GM21737 (cell line): Measurements from ENCODE around the gene FAM25G.
"Not testable (repeated sequence)": the region's sequence is repeated elsewhere in the genome, so short reads cannot be mapped to it uniquely, and the experiment has no call there.

Experiments
- ATAC-seq: cut with Tn5 transposase; IDR thresholded peaks from one replicate; pipeline ENCODE4 v1.9.1; 2021; ENCODE audit warnings: mild to moderate bottlenecking, moderate library complexity; ENCODE audit not compliant: unreplicated experiment

FAM25G gene

DNA sequence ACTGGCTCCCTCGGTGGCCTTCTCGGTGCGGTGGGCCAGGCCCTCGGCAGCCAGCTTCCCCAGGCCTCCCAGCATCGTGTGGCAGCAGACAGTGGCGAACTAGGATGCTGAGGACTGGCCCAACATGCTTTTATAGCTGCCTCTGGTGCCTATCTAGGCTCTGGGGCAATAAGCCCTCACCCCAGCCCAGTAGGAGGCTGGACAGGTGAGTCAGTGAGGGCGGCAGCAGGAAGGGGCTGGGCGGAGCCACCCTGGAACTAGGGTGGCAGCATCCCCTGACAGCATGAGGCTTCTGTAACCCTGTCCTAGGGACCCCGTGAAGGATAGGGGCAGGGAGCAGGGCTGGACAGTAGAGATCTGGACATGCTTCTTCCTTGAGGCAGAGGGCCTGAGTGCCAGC, at the start of gene FAM25G:
Gene FAM25G, minus strand, starts transcription at position 101 of the 400 bp plus-strand sequence. Its CDS starts 26 bp downstream, at position 75.
- not testable (repeated sequence) for ATAC-seq

DNA sequence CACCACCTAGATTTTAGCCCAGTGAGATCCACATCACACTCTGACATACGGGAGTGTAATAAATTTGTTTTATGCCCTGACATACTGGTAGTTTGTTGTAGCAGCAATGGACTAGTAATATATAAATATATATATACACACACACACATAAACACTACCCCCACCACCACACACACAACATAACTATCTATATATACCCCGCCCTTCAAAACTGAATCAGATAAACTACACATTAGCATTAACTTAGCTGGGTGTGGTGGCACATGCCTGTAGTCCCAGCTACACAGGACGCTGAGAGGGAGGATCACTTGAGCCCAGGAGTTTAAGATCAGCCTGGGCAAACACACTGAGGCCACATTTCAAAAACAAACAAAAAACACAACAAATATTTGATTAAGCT, 44.9 kb upstream of the FAM25G start:
- not testable (repeated sequence) for ATAC-seq

DNA sequence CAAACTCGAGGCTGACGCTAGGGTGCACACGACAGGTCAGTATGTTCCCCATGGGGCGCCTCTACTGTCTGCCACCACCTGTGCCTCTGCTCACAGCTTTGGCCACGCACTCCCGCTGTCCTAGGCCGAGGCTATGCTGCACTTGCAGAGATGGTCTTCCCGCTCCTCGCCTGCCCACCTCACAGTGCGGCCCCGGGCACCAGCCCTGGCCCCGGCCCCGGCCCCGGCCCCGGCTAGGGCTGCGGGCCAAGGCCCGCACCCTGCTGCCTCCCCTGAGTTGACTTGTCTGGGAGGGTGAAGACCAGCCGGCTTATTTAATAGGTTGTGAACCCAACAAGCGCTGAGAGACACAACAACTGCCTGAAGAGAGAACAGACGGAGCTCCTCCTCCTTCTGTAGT, 32.0 kb upstream of the FAM25G start, which contains the start of gene AGAP9:
Gene AGAP9, minus strand, starts transcription at position 164 of the 400 bp plus-strand sequence. Its CDS starts 112 bp downstream, at position 52.
- not testable (repeated sequence) for ATAC-seq

DNA sequence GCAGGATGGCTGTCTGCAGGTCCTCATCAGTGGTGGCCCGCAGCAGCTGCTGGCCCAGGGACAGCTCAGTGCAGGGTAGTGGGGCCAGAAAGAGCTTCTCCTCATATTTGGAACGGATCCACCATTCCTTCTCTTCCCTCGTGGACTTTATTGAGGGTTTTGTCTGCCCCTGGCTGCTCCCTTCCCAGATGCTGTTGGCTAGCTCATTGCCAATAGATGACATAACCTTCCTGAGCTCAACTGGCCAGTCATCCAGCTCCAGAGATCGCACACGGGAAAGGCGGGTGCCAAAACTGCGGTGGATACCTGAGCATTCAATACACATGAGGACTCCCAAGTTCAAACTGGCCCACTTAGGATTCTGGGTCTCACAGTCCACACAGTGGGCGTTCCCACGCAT, 10.8 kb upstream of the FAM25G start:
- not testable (repeated sequence) for ATAC-seq

DNA sequence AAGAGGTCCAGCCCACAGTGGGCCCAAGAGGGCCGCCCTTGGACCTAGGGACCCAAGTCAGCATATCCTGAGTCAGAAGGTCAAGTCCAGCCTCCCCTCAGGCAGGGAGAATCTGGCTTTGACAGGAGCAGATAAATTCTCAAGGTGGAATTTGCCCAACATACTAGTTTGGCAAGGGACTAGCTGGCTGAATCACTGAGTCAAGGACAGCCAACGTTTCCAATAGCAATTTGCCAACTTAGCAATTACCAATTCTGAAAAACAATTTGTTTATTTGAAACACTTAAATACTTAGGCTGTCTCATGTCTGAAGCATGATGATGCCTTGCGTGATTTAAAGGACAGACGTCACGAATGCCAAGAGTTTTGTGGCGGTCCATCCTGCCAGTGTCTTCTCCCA, 2.7 kb upstream of the FAM25G start:
- ATAC-seq: not testable (repeated sequence)

DNA sequence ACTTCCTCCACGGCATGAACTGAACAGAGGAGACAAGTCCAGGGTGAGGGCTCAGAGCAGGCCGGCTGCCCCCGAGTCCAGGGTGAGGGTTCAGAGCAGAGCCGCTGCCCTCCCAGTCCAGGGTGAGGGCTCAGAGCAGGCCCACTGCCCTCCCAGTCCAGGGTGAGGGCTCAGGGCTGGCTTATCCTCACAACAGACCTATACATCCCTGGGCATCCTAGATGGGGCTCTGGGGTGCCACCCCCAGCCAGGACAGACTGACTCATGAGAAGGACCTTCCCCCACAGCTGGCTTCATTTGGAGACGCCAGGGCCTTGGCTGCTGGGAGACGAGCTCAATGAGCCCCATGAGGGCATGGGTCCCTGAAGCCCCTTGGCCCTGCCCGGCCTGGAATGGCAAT, 1.9 kb downstream of the FAM25G start:
- not testable (repeated sequence) for ATAC-seq

DNA sequence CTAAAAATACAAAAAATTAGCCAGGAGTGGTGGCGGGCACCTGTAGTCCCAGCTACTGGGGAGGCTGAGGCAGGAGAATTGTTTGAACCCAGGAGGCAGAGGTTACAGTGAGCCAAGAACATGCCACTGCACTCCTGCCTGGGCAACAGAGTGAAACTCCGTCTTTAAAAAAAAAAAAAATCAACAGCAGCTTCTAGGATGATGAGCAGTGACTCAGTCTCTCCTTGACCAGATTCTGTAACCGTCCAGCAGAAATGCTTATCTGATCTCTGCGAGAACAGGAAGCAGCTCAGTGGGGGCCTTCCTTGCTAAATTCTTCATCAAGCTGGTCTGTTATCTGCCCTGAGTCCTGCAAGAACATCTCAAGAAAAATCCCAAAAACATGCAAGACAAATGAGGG, 5.6 kb downstream of the FAM25G start:
- not testable (repeated sequence) for ATAC-seq

DNA sequence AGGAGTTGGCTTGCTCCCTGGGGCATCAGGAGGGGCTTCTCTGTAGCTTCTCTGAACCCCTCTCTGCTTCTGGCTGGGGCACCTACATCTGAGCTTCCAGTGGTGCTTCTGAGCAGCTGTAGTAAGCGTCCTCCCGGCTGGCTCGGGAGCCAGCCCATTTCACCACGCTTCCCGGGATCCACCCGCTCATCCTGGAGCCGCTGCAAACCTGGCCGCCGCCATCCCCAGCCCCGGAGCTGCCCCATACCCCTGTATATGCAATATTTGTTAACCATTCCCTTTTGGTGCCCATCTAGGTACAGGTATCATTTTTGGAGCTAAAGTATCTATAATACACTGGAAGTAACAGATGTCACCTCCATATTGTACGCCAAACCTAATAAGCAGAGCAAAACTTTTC, 6.7 kb downstream of the FAM25G start:
- ATAC-seq: not testable (repeated sequence)

DNA sequence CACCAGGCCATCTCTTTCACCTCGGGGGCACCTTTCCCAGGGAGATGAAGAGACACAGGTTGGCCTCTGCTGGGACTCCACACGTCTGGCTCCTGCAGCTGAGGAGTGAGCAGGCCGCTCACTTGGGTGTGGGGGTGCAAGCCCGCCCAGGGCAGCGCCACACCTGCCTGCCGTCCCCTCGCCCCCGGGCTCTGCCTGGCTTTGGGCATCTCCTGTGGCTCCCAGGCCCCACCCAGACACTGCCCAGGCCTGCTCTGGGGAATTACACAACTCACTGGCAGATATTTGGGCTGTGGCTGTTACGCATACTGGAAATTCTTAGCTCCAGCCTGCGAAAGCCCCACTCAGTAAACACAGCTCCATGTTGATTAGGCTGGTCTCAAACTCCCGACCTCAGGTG, 7.6 kb downstream of the FAM25G start, which contains the start of gene ANXA8:
Gene ANXA8, minus strand, starts transcription at position 193 of the 400 bp plus-strand sequence. Its CDS starts 182 bp downstream, at position 11.
- not testable (repeated sequence) for ATAC-seq

DNA sequence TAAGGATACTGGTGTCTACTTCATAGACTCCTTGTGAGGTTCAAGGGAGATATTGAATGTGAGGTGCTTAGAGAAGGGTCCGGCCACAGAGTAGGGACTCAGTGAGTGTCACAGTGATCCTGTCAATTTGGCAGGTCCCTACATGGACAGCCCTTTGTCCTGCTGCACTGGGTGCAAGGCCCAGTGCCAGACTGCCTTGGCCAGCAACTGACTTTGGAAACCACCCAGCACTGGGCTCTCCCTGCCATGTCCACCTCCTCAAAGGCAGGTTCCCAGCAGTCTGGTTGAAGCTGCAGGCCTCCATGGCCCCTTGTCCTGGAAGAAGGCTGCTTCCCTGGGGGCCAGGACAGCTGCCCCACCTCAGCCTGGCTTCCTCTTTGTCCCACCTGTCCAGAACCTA, 9.1 kb downstream of the FAM25G start:
- ATAC-seq: not testable (repeated sequence)

DNA sequence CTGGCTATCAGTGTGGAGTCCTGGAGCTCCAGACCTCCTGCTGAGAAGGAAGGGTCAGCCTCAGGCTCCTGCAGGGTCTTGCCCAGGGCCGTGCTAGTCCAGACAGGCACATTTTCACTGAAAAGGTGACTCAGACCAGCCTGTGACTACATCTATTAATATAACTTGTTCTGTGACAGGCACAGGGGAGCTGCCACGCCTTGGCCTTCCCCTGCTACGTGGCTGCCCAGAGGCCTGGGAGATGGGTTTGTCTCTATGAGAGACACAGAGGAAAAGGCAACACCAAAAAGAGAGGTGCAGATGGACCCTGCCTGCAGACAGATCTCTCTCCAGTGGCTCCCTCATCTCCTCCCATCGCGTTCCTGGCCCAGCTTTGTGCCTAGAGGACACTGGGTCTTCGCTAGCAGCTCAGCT, 9.7 kb downstream of the FAM25G start:
- not testable (repeated sequence) for ATAC-seq

DNA sequence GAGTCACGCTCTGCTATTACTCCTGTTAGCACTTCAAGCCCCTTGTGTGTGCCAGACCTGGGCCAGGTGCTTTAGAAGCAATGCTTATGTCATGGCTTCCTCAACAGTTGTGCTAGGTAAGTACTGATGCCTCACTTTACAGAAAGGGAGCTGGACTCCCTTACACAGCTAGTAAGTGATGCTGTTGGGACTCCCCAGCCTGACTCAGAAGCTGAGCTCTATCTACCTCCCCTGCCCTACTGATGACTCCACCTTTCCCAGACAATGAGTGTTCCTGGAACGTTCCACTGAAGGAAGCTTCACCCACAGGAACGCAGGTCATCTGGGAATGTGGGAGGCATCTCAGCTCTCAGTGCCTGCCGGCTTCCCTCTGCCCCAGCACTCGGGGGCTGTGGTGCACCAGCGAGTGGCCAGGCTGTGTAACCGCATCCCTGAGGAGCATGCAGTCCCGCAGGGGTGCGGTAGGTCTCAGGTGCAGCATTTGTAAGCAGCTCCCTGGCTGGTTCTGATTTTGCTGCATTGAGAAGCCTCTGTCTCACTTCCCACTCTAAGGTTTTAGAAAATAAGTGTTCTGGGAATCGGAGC, 10.2 kb downstream of the FAM25G start:
- ATAC-seq: not testable (repeated sequence)

DNA sequence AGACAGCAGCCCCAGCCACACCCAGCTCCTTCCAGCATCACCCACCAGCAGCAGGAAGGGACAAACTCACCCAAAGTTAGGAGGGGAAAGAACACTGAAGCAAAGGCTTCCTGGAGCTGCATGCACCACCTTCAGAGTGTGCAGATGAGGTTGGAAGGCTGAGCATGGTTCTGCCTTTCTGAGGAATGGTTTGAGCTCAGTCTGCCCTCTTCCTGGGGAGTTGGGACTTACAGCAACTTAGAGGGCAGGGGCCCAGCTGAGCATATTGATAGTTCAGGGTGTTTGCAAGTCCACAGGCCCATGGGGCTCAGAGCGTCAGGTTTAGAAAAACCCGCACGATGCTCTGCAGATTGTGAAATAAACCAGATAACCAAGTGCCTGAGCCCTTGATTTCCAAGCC, 11.4 kb downstream of the FAM25G start:
- not testable (repeated sequence) for ATAC-seq

DNA sequence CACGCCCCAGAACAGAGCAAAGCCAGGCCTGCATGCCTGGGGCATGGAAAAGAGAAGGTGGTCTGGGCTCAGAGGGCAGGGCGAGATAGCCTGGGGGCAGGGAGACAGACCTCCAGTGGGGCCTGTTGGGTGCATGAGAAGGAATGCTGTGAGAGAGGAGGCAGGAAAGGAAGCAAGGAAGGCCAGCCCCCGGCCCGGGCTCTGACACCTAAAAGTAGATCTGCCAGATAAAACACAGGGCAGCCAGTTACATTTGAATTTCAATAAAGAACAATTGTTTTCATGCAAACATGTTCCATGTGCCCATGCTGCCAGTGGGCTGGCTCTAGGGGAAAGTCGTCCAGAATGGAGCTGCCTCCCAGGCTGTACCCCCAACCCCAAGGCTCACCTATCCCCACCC, 13.4 kb downstream of the FAM25G start:
- ATAC-seq: not testable (repeated sequence)

DNA sequence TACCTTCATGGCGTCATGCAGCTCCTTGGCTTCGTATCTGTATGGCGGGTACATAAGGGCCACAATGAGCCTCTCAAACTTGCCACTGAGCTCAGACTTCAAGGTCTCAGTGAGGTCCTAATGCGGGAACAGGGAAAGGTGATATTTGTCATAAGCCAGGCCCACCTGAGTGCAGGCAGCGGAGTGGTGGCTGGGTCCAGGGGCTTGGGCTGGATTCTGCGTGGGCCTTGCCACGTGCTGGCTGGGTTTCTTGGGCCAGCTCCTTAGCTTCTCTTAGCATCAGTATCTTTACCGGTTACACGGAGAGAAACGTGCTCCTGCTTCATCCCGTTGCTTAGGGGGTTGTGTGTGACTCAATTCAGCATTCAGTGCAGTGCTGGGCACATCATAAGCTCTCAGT, 14.4 kb downstream of the FAM25G start:
- ATAC-seq: not testable (repeated sequence)

DNA sequence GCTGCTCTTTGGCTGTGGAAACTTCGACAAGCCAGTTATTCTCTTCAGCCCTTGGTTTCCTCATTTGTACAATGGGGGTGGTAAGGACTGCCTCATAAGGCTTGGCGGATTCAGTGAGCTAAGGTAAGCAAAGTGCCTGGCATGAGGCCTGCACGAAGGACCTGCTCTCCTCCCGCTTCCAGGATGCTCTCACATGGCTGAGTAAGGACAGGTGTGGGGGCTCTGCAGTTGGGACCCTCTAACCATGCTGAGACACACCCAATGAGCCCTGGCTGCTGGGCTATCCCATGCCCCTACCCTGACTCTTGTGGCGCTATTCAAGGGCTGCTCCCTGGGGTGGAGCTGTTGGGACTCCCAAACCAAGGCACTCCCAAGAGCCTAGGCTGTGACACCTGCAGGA, 16.4 kb downstream of the FAM25G start:
- ATAC-seq: not testable (repeated sequence)

DNA sequence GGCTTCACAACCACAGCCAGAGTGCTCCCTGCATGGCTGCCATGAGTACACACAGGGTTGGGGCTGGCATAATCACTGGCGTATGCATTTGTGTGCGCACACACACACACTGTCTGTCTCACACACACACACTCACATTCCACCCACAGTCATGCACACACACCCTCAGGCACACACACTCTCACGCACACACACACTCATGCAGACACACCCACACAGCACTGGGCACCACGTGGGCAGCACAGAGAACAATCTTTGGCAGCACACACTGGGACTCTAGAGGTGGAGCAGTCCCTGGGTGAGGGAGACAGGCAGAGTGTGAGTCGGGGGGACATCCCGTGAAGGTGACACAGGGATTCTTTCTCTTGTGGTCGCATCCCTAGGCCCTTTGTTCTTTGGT, 18.0 kb downstream of the FAM25G start:
- ATAC-seq: not testable (repeated sequence)

DNA sequence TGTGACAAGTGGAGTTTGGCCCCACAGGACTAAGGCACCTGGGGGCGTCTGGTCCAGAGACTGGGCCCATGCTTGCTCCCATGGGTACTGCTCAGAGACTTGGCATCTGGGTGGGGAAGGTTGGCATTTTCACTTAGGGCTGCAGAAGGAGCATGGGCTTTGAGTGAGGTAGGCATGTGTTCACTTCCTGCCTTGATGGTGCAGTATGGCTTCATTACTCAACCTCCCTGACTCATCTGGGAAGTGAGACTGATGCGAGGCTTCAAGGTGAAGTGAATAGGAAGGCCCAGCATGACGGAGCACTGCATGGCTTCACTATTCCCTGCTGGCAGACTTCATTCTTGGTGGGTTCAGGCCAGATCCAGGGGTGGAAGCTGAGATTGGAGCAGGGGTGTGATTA, 18.9 kb downstream of the FAM25G start:
- peak; percentile 64 for ATAC-seq

DNA sequence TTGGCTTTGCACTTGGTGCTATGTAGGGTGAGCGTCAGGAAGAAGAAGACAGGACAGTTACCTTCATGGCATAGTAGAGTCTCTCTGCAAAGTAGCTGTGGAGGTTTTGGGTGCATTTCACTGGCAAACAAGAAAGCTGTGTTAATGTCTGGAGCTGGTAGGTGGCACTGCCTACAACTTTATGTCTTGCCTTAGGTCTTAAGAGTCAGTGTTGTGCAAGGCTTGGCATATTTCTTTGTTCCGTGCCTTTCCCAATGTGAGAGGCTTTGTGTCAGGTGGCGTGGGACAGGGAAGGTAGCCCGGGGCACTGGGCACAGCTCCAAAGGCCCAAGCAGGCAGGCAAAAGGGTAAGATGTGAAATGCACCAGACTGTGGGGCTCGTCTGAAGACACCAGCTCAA, 19.4 kb downstream of the FAM25G start:
- ATAC-seq: not testable (repeated sequence)

DNA sequence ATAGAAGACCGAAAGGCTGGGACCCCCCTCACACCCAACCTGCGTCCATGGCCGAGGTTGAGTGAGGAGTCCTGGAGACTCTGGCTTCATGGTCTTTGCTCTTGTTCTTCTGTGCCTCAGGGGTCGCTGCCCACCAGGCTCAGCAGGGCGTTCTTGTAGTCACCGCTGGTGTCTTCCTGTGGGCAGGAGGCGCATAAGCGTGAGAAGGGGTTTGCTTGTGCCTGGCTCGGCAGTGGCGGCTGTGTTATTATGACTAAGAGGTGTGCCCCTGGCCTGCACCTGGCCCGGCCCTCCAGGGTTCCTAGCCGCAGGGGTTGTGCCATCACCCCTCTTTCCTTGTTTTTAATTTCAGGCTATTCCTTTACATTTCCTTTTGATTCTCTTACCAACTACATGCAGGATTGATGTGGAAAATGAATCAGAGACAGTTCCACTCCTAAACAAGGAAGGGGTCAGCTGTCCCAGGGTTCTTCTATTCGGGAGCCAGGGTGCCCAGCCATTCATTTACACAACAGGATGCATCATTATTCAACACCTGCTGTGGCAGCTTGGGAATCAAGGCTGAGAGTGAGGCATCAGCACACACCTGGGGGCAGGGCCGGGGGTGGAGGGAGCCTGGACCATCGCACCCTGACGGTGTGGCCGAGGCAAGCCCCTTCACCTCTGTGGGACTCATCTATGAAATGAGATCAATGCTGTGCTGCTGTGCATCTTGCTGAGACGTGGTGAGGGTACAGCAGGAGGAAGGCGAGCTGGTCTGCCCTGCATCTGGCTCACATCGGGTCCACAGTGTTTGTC, 22.6 kb downstream of the FAM25G start:
- ATAC-seq: not testable (repeated sequence)

DNA sequence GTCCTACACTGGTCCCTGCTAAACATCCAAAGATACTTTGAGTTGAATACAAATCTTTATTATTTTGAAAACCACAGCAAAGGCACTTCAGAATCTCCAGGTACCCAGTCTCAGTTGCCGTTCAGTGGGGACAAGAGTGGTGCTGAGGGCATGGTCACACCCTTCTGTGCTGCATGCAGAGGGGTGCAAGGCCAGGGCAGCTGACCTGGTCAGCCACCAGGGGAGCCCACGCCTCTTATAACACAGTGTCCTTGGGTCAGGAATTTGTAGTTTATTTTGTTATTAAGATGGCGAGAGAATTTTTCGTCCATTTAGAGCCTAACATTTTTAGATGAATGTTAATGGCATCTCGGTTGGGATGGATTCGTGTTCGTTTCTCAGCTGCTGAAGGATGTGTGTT, 23.5 kb downstream of the FAM25G start:
- not testable (repeated sequence) for ATAC-seq

DNA sequence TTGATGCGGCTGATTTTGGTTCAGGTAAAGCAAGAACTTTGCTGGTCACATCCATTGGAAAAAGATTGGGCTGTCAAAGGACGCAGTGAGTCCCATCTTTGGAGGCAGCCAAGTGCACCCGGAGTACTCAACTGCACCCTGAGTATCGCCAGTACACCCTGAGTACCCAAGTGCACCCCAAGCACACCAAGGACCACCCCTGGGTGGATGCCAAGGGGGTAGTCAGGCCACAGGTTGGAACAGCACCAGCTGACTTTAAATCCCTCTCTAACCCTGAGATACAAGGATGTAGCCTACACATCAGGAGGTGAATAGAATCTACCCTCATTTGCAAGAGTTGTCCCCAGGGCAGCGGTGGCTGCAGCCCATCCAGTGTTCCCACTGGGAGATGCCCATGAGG, 24.0 kb downstream of the FAM25G start:
- ATAC-seq: not testable (repeated sequence)
